OCI-LY1 (cell line): ENCODE results near the gene KRT2.

Experiments
- CTCF ChIP-seq: fragments of 200-600 bp; sonication (generic), shearing (Covaris generic); IDR thresholded peaks from 2 replicates; pipeline ENCODE4 v1.5.1; 2017; ENCODE audit warnings: mild to moderate bottlenecking, antibody characterized with exemption, low read length, moderate library complexity, mixed read lengths
- EZH2 ChIP-seq: fragments of 200-600 bp; sonication (generic), shearing (Covaris generic); IDR thresholded peaks from 2 replicates; pipeline ENCODE4 v1.8.0; 2017; ENCODE audit warnings: borderline replicate concordance, mixed run types, mild to moderate bottlenecking, antibody characterized with exemption, low read length, moderate library complexity, mixed read lengths

GRCh38 chr12:52690351-52691075 is 38.5 kb upstream of the KRT2 start:
- no peak for TF ChIP-seq CTCF
- TF ChIP-seq EZH2, result no peak
